NOMO-1 treated with DMSO at 0.1 percent for 48 hours (cell line): ENCODE results near the gene DHRS3.

Experiments
- DNase-seq: peaks from one replicate; lab custom pipeline; 2025; ENCODE audit not compliant: unreplicated experiment; lab: John Stamatoyannopoulos, UW

DHRS3 gene

DNA sequence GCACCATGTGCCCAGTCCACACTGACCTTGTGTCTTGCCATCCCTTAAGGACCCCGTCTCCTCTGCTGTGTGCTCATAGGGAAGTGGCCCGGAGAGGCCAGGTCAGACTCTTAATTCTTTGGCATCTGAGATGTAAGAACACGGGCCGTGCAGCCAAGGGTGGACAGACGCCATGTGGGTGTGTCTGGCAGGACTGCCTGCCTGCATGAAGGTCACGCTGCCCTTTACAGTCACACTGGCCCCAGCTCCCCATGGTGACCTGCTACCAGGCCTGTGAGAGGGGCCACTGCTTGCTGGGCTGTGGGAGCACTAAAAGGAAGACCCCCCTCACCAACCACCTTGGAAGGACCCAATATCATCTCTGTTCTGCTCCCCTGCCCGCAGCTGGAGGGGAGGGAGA, 17.7 kb downstream of the DHRS3 start:
- DNase-seq, result no peak

DNA sequence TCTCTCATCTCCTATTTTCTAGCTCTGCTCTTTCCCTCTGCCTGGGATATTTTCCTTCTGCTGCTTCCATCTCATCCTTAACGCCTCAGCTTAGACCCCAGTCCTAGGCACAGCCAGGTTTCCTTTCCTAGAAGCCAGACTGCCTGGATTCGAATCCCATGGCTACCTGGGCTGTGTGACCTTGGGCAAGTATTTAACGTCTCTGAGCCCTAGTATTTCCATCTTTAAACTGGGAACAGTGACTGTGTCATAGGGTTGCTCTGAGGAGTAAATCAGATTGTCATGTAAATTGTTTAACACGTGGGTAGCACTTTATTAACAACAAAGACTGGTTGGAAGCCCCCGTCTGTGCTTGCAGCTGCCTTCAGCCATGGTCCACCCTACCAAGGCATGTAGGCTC, 18.4 kb downstream of the DHRS3 start:
- no peak for DNase-seq

DNA sequence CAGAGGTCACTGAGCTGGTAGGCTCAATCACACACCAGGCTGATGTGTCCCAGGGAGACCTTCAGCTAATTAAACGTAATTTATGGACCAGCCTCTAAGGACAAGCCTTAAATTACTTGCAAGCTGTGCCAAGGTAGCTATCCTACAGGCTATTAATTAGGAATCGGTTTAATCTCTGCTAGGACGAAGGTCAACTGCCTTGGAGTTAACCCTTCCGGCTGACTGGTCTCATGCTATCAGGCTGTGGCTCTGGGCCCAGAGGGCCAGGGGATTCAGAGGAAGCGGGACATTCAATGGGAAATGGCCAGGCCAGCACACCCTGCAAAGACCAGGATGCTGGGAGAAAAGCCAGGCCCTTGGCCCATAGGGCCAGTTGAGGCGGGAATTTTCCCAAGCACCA, 19.0 kb downstream of the DHRS3 start:
- no peak for DNase-seq

DNA sequence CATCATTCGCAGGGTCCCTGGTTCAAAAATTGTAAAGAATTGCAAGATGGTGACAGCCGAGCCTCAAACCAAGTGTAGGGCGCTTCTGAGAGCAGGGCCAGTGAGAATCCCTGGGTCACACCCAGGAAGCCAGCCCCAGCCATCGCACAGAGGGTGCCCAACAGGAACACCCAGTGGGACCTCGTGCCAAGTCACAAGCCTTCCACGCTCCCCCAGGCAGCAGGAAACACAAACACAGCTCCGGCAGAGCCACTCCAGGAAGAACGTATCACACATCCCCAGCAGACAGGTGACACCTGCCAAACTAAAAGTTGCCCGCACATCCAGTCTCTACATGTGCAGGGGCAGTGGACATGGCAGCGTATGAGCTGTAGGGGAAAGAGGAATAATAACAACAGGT, 20.2 kb downstream of the DHRS3 start:
- no peak for DNase-seq

DNA sequence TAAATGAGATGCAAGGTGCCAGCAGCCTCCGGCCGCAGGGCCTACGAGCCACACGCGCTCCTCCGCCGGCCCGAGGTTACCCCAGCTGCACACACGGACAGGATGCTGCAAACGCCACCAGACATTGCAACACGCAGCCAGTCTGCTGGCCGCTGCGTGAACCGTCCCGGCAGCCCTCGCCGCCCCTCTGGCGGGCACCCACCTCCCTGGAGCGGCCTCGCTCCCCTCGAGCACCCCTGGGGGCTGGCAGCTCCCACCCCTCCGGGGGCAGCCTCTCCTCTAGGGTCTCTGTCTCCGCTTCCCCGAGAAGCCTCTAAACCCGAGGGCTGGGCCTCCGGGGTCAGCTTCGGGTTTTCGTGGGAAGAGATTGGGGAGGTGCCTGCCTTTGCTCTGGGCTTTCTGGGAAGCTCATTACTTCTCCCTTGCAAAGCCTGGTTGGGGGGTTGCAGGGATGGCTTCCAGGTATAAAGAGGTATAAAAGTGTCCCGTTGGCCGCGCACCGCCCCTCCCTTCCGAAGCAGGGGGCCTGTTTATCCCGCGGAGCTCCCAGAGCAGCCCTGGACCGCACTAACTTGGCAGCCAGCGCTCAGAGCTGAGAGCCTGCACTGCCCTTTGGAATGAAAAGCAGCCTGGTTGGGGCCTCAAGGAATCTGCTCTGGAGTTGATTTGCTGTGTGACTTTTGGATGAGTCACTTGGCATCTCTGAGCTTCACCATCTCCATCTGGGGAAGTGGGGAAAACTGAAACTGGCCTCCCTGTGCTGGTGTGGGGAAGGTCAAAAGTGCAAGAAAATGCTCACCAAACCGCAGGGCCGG, 21.8 kb downstream of the DHRS3 start:
- peak; percentile 66 for DNase-seq

DNA sequence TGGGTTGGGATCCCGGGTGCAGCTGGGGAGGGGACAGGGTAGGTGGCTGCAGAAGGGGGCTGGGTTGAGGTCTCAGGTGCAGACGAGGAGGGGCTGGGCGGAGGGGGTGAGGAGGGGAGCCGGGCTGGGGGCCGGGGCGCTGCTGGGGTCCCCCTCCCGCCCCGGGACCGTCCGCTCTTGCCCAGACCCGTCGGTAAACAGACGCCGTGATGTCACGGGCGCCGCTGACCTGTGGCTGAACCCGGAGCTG, 22.3 kb downstream of the DHRS3 start:
- DNase-seq, result no peak

DNA sequence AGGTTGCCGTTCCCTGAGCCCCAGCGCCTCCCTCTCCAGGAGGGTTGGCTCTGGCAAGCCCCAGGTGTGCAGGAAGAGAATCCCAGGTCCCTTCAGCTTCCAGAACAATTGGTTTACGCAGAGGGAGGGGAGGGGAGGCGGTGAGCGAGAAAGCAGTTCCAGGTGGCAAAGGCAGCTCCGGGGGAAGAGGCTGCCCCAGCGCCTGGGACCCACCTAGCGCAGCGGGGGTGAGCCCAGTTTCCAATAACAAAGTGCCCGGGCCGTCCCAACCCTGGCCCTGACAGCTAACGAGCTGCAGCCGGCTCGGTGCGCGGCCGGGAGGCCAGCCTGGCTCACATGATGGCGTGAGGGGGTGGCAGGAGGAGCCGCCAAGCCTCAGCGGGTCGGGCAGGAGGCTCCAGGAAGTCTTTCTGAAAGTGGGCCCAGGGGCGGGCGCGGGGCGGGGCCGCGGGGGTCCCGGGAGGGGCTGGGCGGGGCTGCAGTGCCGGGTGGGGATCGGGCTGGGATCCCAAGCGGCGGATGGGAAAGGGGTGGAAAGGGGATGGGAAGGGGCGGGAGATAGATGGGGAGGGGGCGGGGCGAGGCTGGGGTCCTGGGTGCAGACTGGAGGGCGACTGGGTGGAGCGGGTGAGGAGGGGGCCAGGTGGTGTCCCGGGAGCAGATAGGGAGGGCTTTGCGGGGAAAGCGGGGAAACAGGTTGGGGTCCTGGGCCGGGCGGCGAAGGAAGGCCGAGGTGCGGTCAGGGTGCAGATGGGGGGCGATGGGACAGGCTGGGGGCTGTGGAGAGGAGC, 22.8 kb downstream of the DHRS3 start:
- no peak for DNase-seq

DNA sequence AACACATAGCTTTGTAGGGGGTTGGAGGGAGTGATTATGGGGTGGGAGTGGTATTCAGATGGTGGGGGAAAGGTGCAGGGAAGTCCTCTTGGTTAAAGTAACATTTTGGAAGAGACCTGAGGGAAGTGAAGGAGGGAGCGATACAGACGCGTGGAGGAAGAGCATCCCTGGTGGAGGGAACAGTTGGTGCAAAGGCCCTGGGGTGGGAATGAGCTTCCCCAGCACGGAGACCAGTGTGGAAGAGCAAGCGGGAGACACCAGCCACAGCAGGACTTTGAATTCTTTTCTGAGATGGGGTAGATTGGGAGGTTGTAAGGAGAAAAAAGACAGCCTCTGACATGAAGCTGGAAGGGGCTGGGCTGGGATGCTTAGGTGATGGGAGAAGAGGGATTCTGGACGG, 23.5 kb downstream of the DHRS3 start:
- no peak for DNase-seq

DNA sequence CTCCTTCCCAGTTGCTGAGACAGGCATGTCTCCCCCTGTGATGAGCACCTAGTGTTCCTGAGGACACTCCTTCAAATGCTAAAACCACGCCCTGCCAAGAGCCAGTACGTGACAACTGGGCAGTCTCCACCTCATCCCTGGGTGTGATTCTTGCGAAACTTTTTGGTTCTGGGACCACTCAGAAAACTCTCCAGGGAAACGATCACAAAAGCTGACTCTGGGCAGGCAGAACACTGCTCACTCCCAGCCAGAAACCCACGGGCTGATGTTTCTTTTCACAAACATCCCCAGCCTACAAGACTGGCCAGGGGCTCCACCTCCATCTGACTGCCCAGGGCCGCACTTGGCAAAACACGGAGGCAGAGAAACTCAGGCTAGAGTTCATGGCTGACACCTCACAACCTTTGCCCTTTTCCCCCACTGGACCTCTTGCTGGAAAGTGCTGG, 24.4 kb downstream of the DHRS3 start:
- DNase-seq, result no peak

DNA sequence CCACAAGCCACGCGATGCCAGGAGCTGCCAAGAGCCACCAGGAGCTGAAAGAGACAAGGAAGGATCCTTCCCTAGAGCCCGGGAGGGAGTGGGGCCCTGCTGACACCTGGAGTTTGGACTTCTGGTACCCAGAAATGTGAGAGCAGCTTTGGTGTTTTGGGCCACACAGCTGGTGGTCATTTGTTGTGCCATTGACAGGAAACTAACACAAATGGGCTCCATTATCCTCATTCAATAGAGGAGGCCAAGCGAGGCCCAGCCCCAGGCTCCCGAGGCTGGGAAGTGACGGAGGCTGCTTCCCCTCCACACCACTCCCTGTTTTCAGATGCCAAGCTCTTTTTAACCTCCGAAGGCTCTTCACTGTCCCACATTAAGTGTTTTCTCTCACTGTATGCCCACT, 25.5 kb downstream of the DHRS3 start:
- DNase-seq, result no peak

DNA sequence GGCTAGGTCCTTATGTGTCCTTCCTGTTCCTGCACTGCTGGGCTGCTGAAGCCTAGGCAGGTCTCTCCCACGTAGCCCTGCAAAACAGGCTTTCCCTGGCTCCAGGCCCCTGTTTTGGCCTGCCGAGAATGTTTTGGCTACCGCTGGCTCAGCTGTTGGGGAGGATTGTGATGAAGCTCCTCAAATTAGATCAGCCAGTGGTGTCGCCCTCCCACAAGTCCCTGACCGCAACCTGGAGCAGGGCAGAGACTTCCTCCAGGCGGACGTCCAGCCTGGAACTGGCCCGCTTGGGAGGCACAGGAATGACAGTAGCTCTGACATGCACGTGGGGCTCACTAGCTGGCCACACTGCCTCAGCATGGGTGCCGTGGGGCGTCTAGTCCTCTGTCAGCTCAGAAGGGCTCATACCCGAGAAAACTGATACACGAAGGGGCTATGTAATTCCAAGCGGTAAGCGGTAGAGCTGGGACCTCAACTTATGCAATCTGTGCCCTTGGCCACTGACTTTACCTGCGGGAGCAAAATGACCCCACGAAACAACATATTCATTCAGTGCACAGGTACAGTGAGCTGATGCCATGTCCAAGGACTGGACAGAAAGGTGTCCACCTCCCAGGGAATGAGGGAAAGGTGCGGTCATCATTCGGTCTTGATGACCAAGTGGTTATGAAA, 26.6 kb downstream of the DHRS3 start:
- no peak for DNase-seq

DNA sequence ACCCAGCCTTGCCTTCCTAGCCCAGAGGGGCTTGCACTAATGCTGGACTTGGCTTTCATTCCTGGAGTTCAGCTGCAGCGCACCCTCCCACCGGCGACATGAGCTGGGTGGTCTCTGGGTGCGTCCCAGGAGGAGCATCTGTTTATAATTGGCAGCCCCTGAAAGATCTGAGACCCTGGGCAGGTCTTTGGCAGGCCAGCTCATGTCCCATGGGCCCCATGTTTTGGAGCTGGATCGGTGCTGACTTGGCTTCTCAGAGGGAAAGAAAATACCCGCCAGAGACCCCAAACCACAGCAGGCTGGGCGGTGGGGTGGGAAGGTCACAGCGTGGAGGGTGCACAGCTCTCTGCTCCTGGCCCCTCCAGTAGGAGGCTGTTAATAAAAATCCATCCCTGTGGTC, 29.3 kb downstream of the DHRS3 start:
- no peak for DNase-seq

DNA sequence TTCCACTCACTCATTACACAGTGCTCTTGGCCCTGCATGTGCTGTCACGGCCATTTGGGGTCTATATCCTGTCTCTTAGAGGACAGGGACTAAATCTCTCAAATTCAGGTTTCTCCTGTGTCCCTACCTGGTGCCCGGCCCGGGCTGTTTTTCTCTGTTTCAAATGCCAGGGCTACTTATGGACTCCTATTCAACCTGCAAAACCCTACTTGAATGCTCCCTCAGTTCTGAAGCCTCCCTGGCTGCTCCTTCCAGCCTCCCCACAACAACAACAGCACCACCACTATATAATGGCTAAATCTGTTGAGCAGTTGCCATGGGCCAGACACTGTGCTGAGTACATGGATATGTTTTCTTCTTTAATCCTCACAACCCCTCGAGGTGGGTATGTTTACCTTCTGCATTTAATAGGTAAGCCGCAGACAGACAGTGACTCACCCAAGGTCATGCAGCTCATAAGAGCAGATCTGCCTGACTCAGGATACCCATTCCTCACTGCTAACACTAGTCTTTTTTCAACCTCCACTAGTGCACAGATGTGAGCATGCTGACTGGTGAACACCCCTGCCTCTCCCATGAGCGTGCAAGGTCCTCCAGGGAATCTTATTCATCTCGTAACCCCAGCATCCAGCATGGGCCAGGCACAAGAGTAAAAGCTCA, 29.9 kb downstream of the DHRS3 start:
- no peak for DNase-seq

DNA sequence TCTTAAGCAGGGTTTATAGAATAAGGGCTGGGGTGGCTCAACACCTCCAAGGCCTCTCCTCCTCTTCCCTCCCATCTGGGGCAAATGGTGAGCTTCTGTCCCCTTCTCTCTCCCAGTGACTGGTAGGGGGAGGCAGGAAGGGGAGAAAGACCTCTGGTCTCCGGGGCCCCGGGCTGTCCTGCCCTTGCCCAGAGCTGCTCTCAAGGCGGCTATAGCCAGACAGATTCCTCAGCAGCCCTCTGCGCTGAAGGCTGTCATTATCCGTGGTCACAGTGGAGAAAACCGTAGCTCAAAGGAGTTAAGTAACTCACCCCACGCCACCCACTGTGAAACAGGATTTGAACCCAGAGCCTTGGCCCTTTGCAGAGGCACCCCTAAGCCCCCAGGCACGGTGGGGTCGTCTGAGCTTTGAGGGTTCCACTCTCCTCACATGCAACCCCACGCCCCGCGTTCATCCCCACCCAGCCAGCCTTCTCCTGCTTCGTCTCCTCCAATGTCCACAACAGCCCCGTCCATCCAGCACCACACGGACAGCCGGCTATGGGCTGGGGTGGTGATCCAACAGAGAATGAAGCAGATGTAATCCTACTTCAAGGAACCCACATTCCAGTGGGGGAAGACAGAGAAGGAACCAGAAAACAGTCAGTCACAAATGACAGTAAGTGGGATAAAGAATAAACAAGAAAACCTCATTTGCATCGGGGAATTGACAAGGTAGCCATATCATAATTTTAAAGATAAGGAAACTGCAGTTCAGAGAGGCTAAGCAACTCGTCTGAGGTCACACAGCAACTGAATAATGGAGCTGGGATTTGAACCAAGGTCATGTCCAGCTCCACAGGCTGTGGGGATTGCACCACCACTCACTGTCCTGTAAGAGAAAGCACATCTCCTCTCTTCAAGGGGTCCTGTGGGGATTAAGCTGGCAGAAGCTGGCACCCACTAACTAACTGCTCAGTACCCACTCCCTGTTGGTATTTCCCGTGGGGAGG, 31.8 kb downstream of the DHRS3 start:
- DNase-seq, result no peak

DNA sequence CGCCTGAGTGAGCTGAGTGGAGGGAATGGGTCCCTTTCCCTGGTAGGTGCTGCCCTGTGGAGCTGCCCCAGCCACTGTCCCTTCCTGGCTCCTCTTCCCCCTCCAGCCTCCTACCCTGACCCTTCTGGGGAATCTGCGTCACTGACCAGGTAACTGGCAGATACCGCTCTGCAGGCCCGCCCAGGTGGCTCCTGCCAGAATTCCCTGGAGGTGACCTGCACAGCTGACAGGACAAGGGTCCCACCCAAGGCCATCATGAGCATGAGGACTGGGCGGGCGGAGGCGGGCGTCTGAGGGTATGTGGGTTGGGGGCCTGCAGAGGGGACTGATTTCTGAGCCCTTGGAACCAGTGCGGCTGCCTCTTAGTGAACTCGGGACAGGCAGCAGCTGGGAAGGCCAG, 32.5 kb downstream of the DHRS3 start:
- no peak for DNase-seq

DNA sequence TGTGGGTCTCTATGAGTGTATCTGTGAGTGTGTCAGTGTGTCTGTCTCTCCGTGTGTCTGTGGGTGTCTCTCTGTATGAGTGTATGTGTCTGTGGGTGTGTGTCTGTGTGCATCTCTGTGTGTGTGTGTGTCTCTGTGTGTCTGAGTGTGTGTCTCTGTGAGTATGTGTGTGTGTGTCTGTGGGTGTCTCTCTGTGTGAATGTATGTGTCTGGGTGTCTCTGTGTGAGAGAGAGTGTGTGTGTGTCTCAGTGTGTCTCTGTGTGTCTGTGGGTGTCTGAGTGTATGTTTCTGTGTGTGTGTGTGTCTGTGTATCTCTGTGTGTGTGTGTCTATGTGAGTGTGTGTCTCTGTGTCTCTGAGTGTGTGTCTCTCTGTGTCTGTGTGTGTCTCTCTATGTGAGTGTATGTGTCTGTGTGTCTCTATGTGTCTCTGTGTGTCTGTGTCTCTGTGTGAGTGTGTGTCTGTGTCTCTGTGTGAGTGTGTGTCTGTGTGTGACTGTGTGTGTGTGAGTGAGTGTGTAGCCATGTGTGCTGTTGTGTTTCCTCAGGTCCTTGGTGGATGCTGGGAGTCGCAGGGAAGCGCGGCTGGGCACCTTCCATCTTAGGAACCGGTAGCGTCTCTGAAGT, 33.0 kb downstream of the DHRS3 start:
- no peak for DNase-seq

DNA sequence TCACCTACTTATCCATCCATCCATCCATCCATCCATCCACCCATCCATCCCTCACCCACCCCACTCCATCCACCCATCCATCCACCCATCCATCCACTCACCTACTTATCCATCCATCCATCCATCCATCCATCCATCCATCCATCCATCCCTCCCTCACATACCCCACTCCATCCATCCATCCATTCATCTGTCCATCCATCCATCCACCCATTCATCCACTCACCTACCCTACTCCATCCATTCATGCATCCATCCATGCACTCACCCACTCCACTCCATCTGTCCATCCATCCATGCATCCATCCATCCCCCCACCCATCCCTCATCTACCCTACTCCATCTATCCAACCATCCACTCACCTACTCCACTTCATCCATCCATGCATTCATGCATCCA, 34.5 kb downstream of the DHRS3 start:
- no peak for DNase-seq

DNA sequence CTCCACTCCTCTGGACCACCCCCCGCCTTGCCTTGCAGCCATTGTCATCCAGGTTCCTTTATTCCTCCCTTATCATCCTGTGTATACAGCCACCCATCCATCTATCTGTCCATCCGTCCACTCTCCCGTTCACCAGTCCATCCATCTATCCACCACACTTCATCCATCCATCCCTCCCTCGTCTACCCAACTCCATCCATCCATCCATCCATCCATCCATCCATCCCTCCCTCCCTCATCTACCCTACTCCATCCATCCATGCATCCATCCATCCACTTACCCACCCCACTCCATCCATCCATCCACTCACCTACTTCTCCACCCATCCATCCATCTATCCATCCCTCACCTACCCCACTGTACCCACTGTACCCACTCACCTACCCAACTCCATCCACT, 35.4 kb downstream of the DHRS3 start:
- DNase-seq, result no peak

DNA sequence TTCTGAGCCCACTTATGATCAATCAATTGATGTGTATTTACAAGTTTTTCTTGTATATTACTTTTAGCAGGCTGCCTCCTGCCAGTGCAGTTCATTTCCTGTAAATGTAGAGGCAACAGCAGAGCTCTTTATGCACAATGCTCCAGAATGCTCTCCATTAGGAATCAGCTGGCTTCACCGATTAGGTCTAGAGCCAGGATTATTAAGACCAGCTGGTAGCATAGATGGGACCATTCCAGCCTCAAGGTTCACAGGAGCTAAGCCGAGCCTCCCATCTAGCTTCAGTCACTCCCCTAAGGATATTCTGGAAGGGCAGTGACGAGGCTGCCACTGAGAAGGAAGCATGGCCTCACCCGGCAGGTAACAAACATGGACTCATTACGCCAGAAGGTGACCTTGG, 36.8 kb downstream of the DHRS3 start:
- DNase-seq, result no peak
